ENCODE measurements around the gene PDIA2.

The PDIA2 gene

DNA sequence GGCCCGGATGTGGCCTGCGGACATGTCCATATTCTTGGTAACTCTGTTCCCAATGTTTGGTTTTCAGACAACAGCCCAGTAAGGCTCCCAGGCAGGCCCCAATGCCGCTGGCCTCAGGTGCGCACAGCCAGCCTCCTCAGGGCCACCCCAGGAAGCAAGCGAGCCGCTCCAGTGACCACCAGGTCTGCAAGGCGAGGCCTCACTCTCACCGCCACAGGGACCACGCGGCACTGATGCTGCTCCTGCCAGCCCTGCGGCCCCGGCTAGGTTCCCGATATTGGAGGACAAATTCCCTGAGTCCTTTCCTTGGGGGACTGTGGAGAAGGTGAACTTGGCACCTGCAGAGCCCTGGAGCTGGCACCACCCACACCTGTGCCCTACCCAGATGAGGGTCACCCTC is 19.0 kb downstream of the PDIA2 start:
- intact Hi-C loops (cut with DNase I; ENCODE audit: low total_unique reads), result no loop called here
- Histone ChIP-seq H3K9me3 (no peaks in the 10 kb centered on the region), H3K36me3 (peaks cover 30 to 75% (median 58%) of the 10 kb centered on the region in 3 donors)

DNA sequence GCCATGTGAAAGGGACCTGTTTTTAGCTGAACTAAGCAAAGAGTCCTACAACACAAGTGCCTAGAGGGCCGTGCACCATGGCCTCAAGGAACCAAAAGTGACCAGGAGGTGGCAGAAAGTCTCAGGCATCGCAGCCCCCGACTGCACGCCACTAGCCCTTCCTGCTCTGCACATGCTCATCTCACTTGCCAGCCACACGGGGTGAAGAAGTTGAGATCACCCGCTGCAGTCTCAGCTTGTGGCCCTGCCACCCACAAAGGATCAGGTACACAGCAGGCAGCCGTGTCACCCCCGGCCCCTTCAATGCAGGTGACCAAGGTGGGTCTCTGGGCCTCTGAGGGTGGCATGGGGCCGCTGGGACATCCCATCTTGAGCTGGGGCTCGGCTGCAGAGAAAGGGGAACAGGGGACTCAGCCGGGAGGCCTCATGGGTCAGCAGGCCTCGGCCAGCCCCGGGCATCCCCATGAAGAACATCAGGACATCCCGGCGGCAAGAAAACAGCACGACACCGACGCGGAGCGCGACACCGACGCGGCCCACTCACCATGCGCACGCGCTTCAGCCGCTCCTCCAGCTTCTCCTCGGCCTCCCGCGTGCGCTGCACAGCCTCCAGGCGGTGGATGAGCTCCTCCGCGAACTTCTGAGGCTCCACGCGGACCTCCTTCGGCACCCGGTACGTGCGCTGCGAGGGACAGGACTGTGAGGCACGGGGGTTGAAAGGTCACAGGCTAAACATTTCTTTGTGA is 21.0 kb downstream of the PDIA2 start:
- Histone ChIP-seq H3K9me3 (no peaks in the 10 kb centered on the region), H3K36me3 (peaks cover 27 to 75% (median 53%) of the 10 kb centered on the region in 3 donors), H3K4me1 (no peaks in the 10 kb centered on the region), H3K27me3 (no peaks in the 10 kb centered on the region), H3K27ac (no peak overlapping the region), H3K4me3 (no peak overlapping the region)
- TF ChIP-seq, protein P1, sequence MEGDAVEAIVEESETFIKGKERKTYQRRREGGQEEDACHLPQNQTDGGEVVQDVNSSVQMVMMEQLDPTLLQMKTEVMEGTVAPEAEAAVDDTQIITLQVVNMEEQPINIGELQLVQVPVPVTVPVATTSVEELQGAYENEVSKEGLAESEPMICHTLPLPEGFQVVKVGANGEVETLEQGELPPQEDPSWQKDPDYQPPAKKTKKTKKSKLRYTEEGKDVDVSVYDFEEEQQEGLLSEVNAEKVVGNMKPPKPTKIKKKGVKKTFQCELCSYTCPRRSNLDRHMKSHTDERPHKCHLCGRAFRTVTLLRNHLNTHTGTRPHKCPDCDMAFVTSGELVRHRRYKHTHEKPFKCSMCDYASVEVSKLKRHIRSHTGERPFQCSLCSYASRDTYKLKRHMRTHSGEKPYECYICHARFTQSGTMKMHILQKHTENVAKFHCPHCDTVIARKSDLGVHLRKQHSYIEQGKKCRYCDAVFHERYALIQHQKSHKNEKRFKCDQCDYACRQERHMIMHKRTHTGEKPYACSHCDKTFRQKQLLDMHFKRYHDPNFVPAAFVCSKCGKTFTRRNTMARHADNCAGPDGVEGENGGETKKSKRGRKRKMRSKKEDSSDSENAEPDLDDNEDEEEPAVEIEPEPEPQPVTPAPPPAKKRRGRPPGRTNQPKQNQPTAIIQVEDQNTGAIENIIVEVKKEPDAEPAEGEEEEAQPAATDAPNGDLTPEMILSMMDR (IDR thresholded peaks at IDR 0.05), result no peak
- intact Hi-C loops (cut with DNase I; ENCODE audit: low total_unique reads), result no loop called here
- DNase-seq, result no peak

More for the DNA sequence above, 19.0 kb downstream of the PDIA2 start:
- no peak overlapping the region for H3K27ac ChIP-seq
- H3K4me1 ChIP-seq, result no peaks in the 10 kb centered on the region
- TF ChIP-seq, protein P1 (IDR thresholded peaks at IDR 0.05), result no peak
- no peaks in the 10 kb centered on the region for H3K27me3 ChIP-seq
- H3K4me3 ChIP-seq, result no peak overlapping the region
- DNase-seq, result no peak

DNA sequence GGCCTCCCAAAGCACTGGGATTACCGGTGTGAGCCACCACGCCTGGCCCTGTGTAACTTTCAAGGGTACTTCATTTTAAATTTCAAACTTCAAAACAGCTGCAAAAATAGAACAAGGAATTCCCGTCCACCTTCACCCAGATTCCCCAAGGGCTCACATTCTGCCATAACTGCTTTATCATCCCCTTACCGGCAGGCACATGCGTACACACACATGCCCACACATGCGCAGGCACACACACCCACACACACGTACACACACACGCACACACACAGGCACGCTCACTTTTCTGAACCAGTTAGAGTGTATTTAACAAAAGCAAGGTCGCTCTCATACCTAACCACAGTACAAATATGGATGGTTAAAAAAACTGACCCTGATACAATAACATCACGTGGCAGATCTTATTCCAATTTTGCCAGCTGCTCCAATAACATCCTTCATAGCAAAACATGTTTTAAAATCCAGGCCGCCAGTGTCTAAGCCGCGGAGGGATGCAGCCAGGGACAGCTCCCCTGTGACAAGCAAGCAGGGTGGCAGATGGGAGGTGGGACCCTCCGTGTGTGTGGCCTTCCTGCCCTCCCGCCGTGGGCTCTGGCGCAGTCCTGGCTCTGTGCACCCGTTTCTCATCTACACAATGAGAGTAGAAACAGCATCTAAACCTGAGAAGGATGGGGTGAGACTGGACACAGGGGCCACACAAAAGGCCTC is 23.1 kb downstream of the PDIA2 start:
- H3K36me3 ChIP-seq, result peaks cover 27 to 79% (median 61%) of the 10 kb centered on the region in 3 donors
- H3K27me3 ChIP-seq, result no peaks in the 10 kb centered on the region
- TF ChIP-seq, protein P1 (IDR thresholded peaks at IDR 0.05), result no peak
- no peaks in the 10 kb centered on the region for H3K9me3 ChIP-seq
- DNase-seq, result no peak
- H3K4me1 ChIP-seq, result no peaks in the 10 kb centered on the region
- H3K27ac ChIP-seq, result no peak overlapping the region
- intact Hi-C loops (cut with DNase I; ENCODE audit: low total_unique reads), result no loop called here
- H3K4me3 ChIP-seq, result no peak overlapping the region

DNA sequence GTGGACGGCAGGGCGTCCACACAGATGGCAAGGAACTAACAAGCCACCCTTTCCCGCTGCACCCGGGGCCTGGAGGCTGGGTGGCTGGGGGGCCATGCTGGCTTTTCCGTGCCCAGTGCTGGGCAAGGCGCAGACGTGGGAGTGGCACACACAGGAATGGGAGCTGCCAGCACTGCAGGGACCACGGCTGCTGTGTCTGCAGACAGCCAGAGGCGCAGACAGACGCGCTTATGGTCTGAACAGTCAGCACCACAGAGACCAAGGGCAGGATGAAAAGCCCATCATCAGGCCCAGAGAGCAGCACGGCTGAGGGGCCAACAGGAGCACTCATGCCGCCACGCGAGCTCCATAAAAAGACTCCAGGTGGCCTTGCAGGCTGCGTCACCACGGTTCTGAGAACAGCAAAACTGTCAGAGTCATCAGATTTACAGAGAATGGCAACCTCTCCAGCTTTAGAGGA is 24.0 kb downstream of the PDIA2 start:
- Histone ChIP-seq H3K27ac (no peak overlapping the region), H3K9me3 (no peaks in the 10 kb centered on the region), H3K4me1 (no peaks in the 10 kb centered on the region), H3K4me3 (no peak overlapping the region), H3K36me3 (peaks cover 27 to 76% (median 57%) of the 10 kb centered on the region in 3 donors), H3K27me3 (no peaks in the 10 kb centered on the region)
- intact Hi-C loops (cut with DNase I; ENCODE audit: low total_unique reads), result no loop called here
- TF ChIP-seq, protein P1 (IDR thresholded peaks at IDR 0.05), result no peak
- no peak for DNase-seq

DNA sequence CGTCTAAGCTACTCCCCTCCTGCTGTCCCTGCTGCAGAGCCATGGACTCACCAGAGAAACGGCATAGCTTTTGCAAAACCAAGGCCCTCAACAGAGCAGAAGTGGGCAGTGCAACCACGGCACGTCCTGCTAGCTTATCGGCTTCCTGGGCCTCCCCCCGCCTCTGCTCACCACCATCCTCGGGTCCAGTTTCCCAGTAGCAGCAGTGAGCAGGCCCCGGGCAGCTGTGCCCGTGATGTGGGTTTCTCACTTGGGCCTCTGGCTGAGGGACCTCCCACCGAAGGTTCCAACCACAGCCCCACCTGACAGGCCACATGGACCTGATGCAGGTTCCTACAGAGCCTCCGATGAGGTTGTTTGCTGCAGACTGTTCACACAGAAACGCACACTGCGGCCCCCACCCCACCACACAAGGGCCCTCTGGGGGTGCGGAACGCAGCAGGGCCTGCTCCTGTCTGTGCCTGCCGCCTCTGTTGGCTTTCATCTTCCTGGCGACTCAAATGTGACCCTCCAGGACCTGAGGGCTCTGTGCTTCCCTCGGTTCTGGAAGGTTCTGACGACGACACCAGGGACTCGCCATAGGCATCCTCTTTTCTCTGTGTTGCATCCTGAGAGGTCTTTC is 24.8 kb downstream of the PDIA2 start:
- H3K9me3 ChIP-seq, result no peaks in the 10 kb centered on the region

More for the DNA sequence above, 24.8 kb downstream of the PDIA2 start:
- Histone ChIP-seq H3K4me3 (no peak overlapping the region), H3K27me3 (no peaks in the 10 kb centered on the region), H3K27ac (no peak overlapping the region), H3K36me3 (peaks cover 31 to 73% (median 53%) of the 10 kb centered on the region in 3 donors), H3K4me1 (no peaks in the 10 kb centered on the region)
- TF ChIP-seq, protein P1 (IDR thresholded peaks at IDR 0.05), result no peak
- intact Hi-C loops (cut with DNase I; ENCODE audit: low total_unique reads), result no loop called here
- no peak for DNase-seq

Data from tibial artery (tissue), 4 donors.